Keratinocyte (primary cell): ENCODE measurements around the gene JOSD2. TPM values are rescaled to one million over a fixed set of nuclear protein-coding genes. Genes with fewer than 3 reads are reported as not detected.

Experiments
- DNase-seq: peaks from one replicate; pipeline ENCODE4 v3.0.0-alpha.2; 2011; ENCODE audit warnings: low read depth, missing footprints, low spot score
- FAIRE-seq: peaks from 2 replicates; lab custom pipeline; 2011; peaks lifted over from hg19 to GRCh38; lab: Jason Lieb, UNC
- H2AFZ ChIP-seq: 2 replicates; pipeline ENCODE4 v1.6.0; 2012; ENCODE audit warnings: low read length, control low read depth, inconsistent platforms; ENCODE audit not compliant: control insufficient read depth
- H3K27ac ChIP-seq: 2 replicates; pipeline ENCODE4 v1.5.1; 2011; ENCODE audit warnings: low read length; ENCODE audit not compliant: control insufficient read depth, insufficient read depth
- H3K27me3 ChIP-seq: 3 replicates; pipeline ENCODE4 v1.6.0; 2011; ENCODE audit warnings: low read length; ENCODE audit not compliant: control insufficient read depth, insufficient read depth; ENCODE audit errors: extremely low read depth
- H3K36me3 ChIP-seq, 2 experiments: 2 replicates in 1 of 2; 3 replicates in 1 of 2; pipeline ENCODE4 v1.5.1; 2011; ENCODE audit warnings: low read length in 2 of 2, mild to moderate bottlenecking in 1 of 2; ENCODE audit not compliant: control insufficient read depth in 2 of 2, insufficient read depth in 2 of 2; ENCODE audit errors: extremely low read depth in 1 of 2
- H3K4me1 ChIP-seq: 3 replicates; pipeline ENCODE4 v1.5.1; 2011; ENCODE audit warnings: low read length; ENCODE audit not compliant: control insufficient read depth, insufficient read depth; ENCODE audit errors: extremely low read depth
- H3K4me2 ChIP-seq: 3 replicates; pipeline ENCODE4 v1.6.0; 2011; ENCODE audit warnings: low read depth, low read length; ENCODE audit not compliant: control insufficient read depth, insufficient read depth; ENCODE audit errors: extremely low read depth
- H3K4me3 ChIP-seq, 3 experiments: fragments of 200-600 bp in 1 of 3; sonication (generic) in 1 of 3; 2 replicates in 2 of 3; 3 replicates in 1 of 3; pipeline ENCODE4 v1.5.1; 2011 to 2016; ENCODE audit warnings: low read length in 3 of 3, mild to moderate bottlenecking in 3 of 3, control low read depth in 2 of 3, inconsistent platforms in 1 of 3, low read depth in 1 of 3, mixed read lengths in 1 of 3, mixed run types in 1 of 3, moderate library complexity in 1 of 3; ENCODE audit not compliant: control insufficient read depth in 2 of 3, insufficient read depth in 2 of 3; ENCODE audit errors: extremely low read depth in 1 of 3
- H3K79me2 ChIP-seq: 2 replicates; pipeline ENCODE4 v1.6.0; 2012; ENCODE audit warnings: low read length; ENCODE audit not compliant: control insufficient read depth, insufficient read depth
- H3K9ac ChIP-seq: 3 replicates; pipeline ENCODE4 v1.6.0; 2011; ENCODE audit warnings: low read length; ENCODE audit not compliant: control insufficient read depth, insufficient read depth; ENCODE audit errors: extremely low read depth
- H3K9me1 ChIP-seq: 3 replicates; pipeline ENCODE4 v1.6.0; 2011; ENCODE audit warnings: low read length; ENCODE audit not compliant: control insufficient read depth, insufficient read depth; ENCODE audit errors: extremely low read depth
- H3K9me3 ChIP-seq: 2 replicates; pipeline ENCODE4 v1.5.1; 2012; ENCODE audit warnings: low read depth, low read length; ENCODE audit not compliant: control insufficient read depth
- H4K20me1 ChIP-seq: 3 replicates; pipeline ENCODE4 v1.6.0; 2011; ENCODE audit warnings: low read length; ENCODE audit not compliant: control insufficient read depth, insufficient read depth; ENCODE audit errors: extremely low read depth
- EZH2 ChIP-seq: IDR thresholded peaks from one replicate; pipeline ENCODE4 v1.6.1; 2012; ENCODE audit warnings: inconsistent platforms, mild to moderate bottlenecking, low read length, moderate library complexity
- dilution Hi-C: fragments of 300-500 bp; cut with MboI; formaldehyde crosslinking; loops from one replicate; pipeline ENCODE4 v1.7.0; 2020; ENCODE audit warnings: low sequenced_read_pairs; ENCODE audit not compliant: extremely low pct_ligation_motif_present
- polyA plus RNA-seq, 5 experiments: library from polyadenylated mRNA; depleted of rRNA in 3 of 5; stranded (reverse) in 3 of 5; stranded (forward) in 1 of 5; unstranded in 1 of 5; fragments of >200 nt; gene quantifications; 1 replicate in 1 of 5; 2 replicates in 3 of 5; 3 replicates in 1 of 5; pipeline versions ENCODE4 v1.2.1 to v1.2.3, GENCODE V29; 2011 to 2012; ENCODE audit warnings: missing spikeins in 2 of 5, low read depth in 1 of 5, low replicate concordance in 1 of 5
- TF ChIP-seq, protein P1 (sequence below), 3 experiments: IDR thresholded peaks in 1 of 3; conservative IDR thresholded peaks in 1 of 3; optimal IDR thresholded peaks in 1 of 3; 2 replicates in 2 of 3; 3 replicates in 1 of 3; pipeline versions ENCODE3 to v1.5.1; 2011; ENCODE audit warnings: low read length in 3 of 3, mild to moderate bottlenecking in 3 of 3, moderate library complexity in 2 of 3, control low read depth in 1 of 3, inconsistent platforms in 1 of 3; ENCODE audit not compliant: insufficient read depth in 2 of 3; ENCODE audit errors: extremely low read depth in 1 of 3

Gene JOSD2
- polyA plus RNA-seq, 1 donor (not counting 4 experiments of a cell fraction or from before 2014, with no cell fraction given), result 18.7 TPM

DNA sequence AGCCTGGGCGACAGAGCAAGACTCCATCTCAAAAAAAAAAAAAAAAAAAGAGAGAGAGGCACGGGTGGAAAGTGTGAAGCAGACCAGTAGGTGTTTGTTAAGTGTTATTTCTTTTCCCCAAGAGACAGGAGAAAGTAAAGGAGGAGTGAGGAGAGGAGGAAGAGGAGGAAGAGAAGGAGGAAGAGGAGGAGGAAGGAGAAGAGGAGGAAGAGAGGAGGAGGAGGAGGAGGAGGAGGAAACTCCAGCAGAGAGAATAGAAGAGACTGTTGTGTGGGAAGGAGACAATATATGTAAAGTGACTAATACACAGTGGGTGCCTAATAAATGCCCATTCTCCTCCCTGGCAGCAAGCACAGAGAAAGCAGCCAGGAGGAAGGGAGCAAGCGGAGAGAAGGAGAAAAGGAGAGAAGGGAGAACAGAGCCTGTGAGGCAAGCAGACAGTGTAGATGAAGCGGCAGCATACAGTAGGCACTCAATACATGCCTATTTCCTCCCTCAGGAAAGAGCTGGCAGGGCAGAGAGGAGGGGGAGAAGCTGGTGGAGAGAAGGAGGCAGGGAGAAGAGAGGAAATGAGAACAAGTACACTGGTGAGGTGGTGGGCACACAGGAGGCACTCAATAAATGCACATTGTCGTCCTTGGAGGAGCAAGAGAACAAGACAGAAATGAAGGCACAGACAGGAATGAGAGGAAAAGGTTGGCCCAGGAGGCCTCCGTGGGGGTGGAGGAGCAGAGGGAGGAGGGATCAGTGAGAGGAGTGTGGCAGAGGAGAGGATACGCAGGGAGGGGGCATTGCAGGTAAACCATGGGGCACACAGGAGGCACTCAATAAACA is 16.6 kb downstream of the JOSD2 start:
- H3K27ac ChIP-seq, result no peak overlapping the region
- no peaks in the 10 kb centered on the region for H3K36me3 ChIP-seq
- no peaks in the 10 kb centered on the region for H3K79me2 ChIP-seq
- no peak overlapping the region for H3K4me2 ChIP-seq
- dilution Hi-C loops, result no loop called here
- no peaks in the 10 kb centered on the region for H3K9me1 ChIP-seq
- H2AFZ ChIP-seq, result no peak overlapping the region
- H3K4me3 ChIP-seq, result no peak overlapping the region
- no peaks in the 10 kb centered on the region for H3K4me1 ChIP-seq
- H3K9ac ChIP-seq, result no peak overlapping the region
- H4K20me1 ChIP-seq, result no peaks in the 10 kb centered on the region
- no peak for FAIRE-seq
- DNase-seq, result no peak
- no peaks in the 10 kb centered on the region for H3K9me3 ChIP-seq
- no peak for TF ChIP-seq EZH2
- TF ChIP-seq, protein P1, sequence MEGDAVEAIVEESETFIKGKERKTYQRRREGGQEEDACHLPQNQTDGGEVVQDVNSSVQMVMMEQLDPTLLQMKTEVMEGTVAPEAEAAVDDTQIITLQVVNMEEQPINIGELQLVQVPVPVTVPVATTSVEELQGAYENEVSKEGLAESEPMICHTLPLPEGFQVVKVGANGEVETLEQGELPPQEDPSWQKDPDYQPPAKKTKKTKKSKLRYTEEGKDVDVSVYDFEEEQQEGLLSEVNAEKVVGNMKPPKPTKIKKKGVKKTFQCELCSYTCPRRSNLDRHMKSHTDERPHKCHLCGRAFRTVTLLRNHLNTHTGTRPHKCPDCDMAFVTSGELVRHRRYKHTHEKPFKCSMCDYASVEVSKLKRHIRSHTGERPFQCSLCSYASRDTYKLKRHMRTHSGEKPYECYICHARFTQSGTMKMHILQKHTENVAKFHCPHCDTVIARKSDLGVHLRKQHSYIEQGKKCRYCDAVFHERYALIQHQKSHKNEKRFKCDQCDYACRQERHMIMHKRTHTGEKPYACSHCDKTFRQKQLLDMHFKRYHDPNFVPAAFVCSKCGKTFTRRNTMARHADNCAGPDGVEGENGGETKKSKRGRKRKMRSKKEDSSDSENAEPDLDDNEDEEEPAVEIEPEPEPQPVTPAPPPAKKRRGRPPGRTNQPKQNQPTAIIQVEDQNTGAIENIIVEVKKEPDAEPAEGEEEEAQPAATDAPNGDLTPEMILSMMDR (optimal IDR thresholded peaks at IDR 0.05 in 1 of 3, IDR thresholded peaks at IDR 0.05 in 1 of 3, conservative IDR thresholded peaks at IDR 0.05 in 1 of 3; ENCODE audit: extremely low read depth in 1 of 3, insufficient read depth in 2 of 3, low read length in 3 of 3), result no peak
- H3K27me3 ChIP-seq, result peaks cover 40% of the 10 kb centered on the region

DNA sequence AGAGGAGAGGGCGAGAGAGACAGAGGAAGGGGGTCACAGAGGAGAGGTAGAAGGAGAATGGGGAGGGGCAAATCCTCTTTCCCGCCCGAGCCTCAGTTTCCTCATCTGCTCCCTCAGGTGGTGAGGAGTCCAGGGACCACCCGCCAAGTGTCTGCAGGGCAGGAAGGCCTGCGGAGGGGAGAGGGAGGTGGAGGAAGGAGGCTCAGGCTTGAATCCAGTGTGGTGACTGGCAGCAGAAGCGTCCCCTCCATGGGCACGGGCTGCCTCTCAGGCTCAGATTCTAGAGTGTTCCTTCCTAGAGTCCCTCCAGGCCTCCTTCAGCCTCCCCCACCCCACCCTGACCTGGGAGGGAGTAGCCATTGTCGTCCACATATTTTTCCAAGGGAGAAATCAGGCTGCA is 17.8 kb downstream of the JOSD2 start:
- H4K20me1 ChIP-seq, result no peaks in the 10 kb centered on the region
- no peak for DNase-seq
- no peak for TF ChIP-seq EZH2
- TF ChIP-seq, protein P1 (optimal IDR thresholded peaks at IDR 0.05 in 1 of 3, IDR thresholded peaks at IDR 0.05 in 1 of 3, conservative IDR thresholded peaks at IDR 0.05 in 1 of 3; ENCODE audit: extremely low read depth in 1 of 3, insufficient read depth in 2 of 3, low read length in 3 of 3), result no peak
- H3K4me3 ChIP-seq, result no peak overlapping the region
- H3K4me1 ChIP-seq, result no peaks in the 10 kb centered on the region
- no peak overlapping the region for H3K9ac ChIP-seq
- H3K27me3 ChIP-seq, result peaks cover 47% of the 10 kb centered on the region
- no peaks in the 10 kb centered on the region for H3K9me3 ChIP-seq
- FAIRE-seq, result no peak
- H3K27ac ChIP-seq, result no peak overlapping the region
- dilution Hi-C loops, result no loop called here
- H3K4me2 ChIP-seq, result no peak overlapping the region
- H3K36me3 ChIP-seq, result no peaks in the 10 kb centered on the region
- H3K9me1 ChIP-seq, result no peaks in the 10 kb centered on the region
- no peaks in the 10 kb centered on the region for H3K79me2 ChIP-seq
- no peak overlapping the region for H2AFZ ChIP-seq
